ENCODE measurements around the gene ALDH3A2.

The ALDH3A2 gene

GRCh38 chr17:19648475-19649273 lies at the start of gene ALDH3A2:
TSS of gene ALDH3A2 (plus strand) at chr17:19648751. CDS start at chr17:19648972, 221 bp downstream.
- peak; percentile 40 for TF ChIP-seq CTCF (IDR thresholded peaks at IDR 0.05; ENCODE audit: low read depth, low read length, missing control alignments)
- Histone ChIP-seq H3K4me3 (ENCODE audit: low read depth, low read length) (peak within 1 kb of the TSS; percentile 79), H3K27ac (peak within 1 kb of the TSS; percentile 74), H3K36me3 (replicated peaks) (peaks cover 2% of the 10 kb centered on the region), H3K27me3 (replicated peaks) (no peaks in the 10 kb centered on the region)
- peak; percentile 91 for DNase-seq
- in situ Hi-C loops (cut with HindIII; ENCODE audit: low pct_ligation_motif_present, low sequenced_read_pairs), result no loop called here

GRCh38 chr17:19610311-19610710 lies 38.2 kb upstream of the ALDH3A2 start:
- Histone ChIP-seq H3K27me3 (replicated peaks) (no peaks in the 10 kb centered on the region), H3K4me3 (ENCODE audit: low read depth, low read length) (no peak overlapping the region), H3K36me3 (replicated peaks) (no peaks in the 10 kb centered on the region), H3K27ac (no peak overlapping the region)
- in situ Hi-C loops (cut with HindIII; ENCODE audit: low pct_ligation_motif_present, low sequenced_read_pairs), result no loop called here
- DNase-seq, result no peak
- TF ChIP-seq CTCF (IDR thresholded peaks at IDR 0.05; ENCODE audit: low read depth, low read length, missing control alignments), result no peak

- no peak for DNase-seq
- no peak overlapping the region for H3K4me3 ChIP-seq (ENCODE audit: low read depth, low read length)
- in situ Hi-C loops (cut with HindIII; ENCODE audit: low pct_ligation_motif_present, low sequenced_read_pairs), result no loop called here
- TF ChIP-seq CTCF (IDR thresholded peaks at IDR 0.05; ENCODE audit: low read depth, low read length, missing control alignments), result no peak
- no peaks in the 10 kb centered on the region for H3K36me3 ChIP-seq (replicated peaks)
- H3K27me3 ChIP-seq (replicated peaks), result no peaks in the 10 kb centered on the region
- H3K27ac ChIP-seq, result no peak overlapping the region
These were observed 37.7 kb upstream of the ALDH3A2 start for GRCh38 chr17:19610879-19611278.

GRCh38 chr17:19613979-19614378 lies 34.6 kb upstream of the ALDH3A2 start:
- DNase-seq, result no peak
- no peaks in the 10 kb centered on the region for H3K36me3 ChIP-seq (replicated peaks)
- no peak overlapping the region for H3K27ac ChIP-seq
- in situ Hi-C loops (cut with HindIII; ENCODE audit: low pct_ligation_motif_present, low sequenced_read_pairs), result no loop called here
- H3K27me3 ChIP-seq (replicated peaks), result no peaks in the 10 kb centered on the region
- TF ChIP-seq CTCF (IDR thresholded peaks at IDR 0.05; ENCODE audit: low read depth, low read length, missing control alignments), result no peak
- H3K4me3 ChIP-seq (ENCODE audit: low read depth, low read length), result no peak overlapping the region

- Histone ChIP-seq H3K4me3 (ENCODE audit: low read depth, low read length) (no peak overlapping the region), H3K27ac (no peak overlapping the region), H3K27me3 (replicated peaks) (no peaks in the 10 kb centered on the region), H3K36me3 (replicated peaks) (no peaks in the 10 kb centered on the region)
- in situ Hi-C loops (cut with HindIII; ENCODE audit: low pct_ligation_motif_present, low sequenced_read_pairs), result no loop called here
- DNase-seq, result no peak
- peak; percentile 15 for TF ChIP-seq CTCF (IDR thresholded peaks at IDR 0.05; ENCODE audit: low read depth, low read length, missing control alignments)
These were observed 33.7 kb upstream of the ALDH3A2 start for GRCh38 chr17:19614900-19615299.

GRCh38 chr17:19618015-19618414 lies 30.5 kb upstream of the ALDH3A2 start:
- Histone ChIP-seq H3K4me3 (ENCODE audit: low read depth, low read length) (no peak overlapping the region), H3K27me3 (replicated peaks) (no peaks in the 10 kb centered on the region), H3K36me3 (replicated peaks) (no peaks in the 10 kb centered on the region), H3K27ac (no peak overlapping the region)
- no peak for TF ChIP-seq CTCF (IDR thresholded peaks at IDR 0.05; ENCODE audit: low read depth, low read length, missing control alignments)
- no peak for DNase-seq
- in situ Hi-C loops (cut with HindIII; ENCODE audit: low pct_ligation_motif_present, low sequenced_read_pairs), result no loop called here
